Caco-2 (cell line): ENCODE data around the gene ATG16L2. TPM values are rescaled to one million over a fixed set of nuclear protein-coding genes. Genes with fewer than 3 reads are reported as not detected.
A peak's percentile ranks its signal among the peaks of the same experiment; 100 is the strongest.

ENCODE experiments used
- BruUV-seq: library from RNA; stranded (reverse); fragments of 400-500 nt; replicated peaks from 2 replicates; lab custom pipeline; 2021; lab: Mats Ljungman, UMichigan
- CTCF ChIA-PET: fragments of 300-600 bp; sonication (Branson Sonifier 250); formaldehyde crosslinking; loops from one replicate; lab custom pipeline; 2022; ENCODE audit warnings: antibody characterized with exemption; lab: Charles Lee
- POLR2A ChIA-PET: fragments of 300-600 bp; sonication (Branson Sonifier 250); formaldehyde crosslinking; loops from one replicate; lab custom pipeline; 2022; ENCODE audit warnings: antibody characterized with exemption; lab: Charles Lee
- DNase-seq, 2 experiments: peaks; one replicate each; pipeline versions ENCODE4 v3.0.0 to v3.0.0-alpha.2; 2020 to 2022
- H3K27me3 ChIP-seq: replicated peaks from 2 replicates; pipeline ENCODE4 v1.6.0; 2011; ENCODE audit warnings: low read length; ENCODE audit not compliant: control insufficient read depth, insufficient read depth
- H3K36me3 ChIP-seq: 2 replicates; pipeline ENCODE4 v1.5.1; 2011; ENCODE audit warnings: low read length; ENCODE audit not compliant: control insufficient read depth, insufficient read depth
- H3K4me1 ChIP-seq: fragments of 250-450 bp; sonication (Bioruptor Pico); 2 replicates; pipeline ENCODE4 v1.5.1; 2020; ENCODE audit warnings: mild to moderate bottlenecking
- H3K4me3 ChIP-seq: 2 replicates; pipeline ENCODE4 v1.5.1; 2011; ENCODE audit warnings: low read depth, mild to moderate bottlenecking, control low read depth, low read length
- H3K9me3 ChIP-seq: fragments of 250-450 bp; sonication (Bioruptor Pico); 2 replicates; pipeline ENCODE4 v1.5.1; 2020; ENCODE audit warnings: mild to moderate bottlenecking, moderate library complexity
- H3K27ac Mint-ChIP-seq: one replicate; pipeline ENCODE4 v1.8.0; 2022; ENCODE audit warnings: mixed read lengths; ENCODE audit not compliant: unreplicated experiment
- H3K27me3 Mint-ChIP-seq: one replicate; pipeline ENCODE4 v1.8.0; 2022; ENCODE audit warnings: mixed read lengths; ENCODE audit not compliant: insufficient read depth, unreplicated experiment
- H3K36me3 Mint-ChIP-seq: one replicate; pipeline ENCODE4 v1.8.0; 2022; ENCODE audit warnings: mild to moderate bottlenecking, mixed read lengths; ENCODE audit not compliant: insufficient read depth, unreplicated experiment
- H3K4me1 Mint-ChIP-seq: one replicate; pipeline ENCODE4 v1.8.0; 2022; ENCODE audit warnings: low read depth, mixed read lengths; ENCODE audit not compliant: unreplicated experiment
- H3K4me3 Mint-ChIP-seq: one replicate; pipeline ENCODE4 v1.8.0; 2022; ENCODE audit warnings: mild to moderate bottlenecking, moderate library complexity, mixed read lengths; ENCODE audit not compliant: unreplicated experiment
- H3K9me3 Mint-ChIP-seq: one replicate; pipeline ENCODE4 v1.8.0; 2022; ENCODE audit warnings: mixed read lengths; ENCODE audit not compliant: unreplicated experiment
- intact Hi-C: fragments of 100-400 bp; cut with micrococcal nuclease; formaldehyde crosslinking; loops from one replicate; pipeline ENCODE4 v1.10.0; 2022; ENCODE audit not compliant: unreplicated experiment
- total RNA-seq: library from RNA; stranded (reverse); gene quantifications from 2 replicates; pipeline ENCODE4 v1.2.3, GENCODE V29; 2022
- TF ChIP-seq, protein P1 (sequence below), 2 experiments: fragments of 200-600 bp in 1 of 2; IDR thresholded peaks; 1 replicate in 1 of 2; 2 replicates in 1 of 2; pipeline versions ENCODE4 v1.5.1 to v1.8.0; 2011 to 2022; ENCODE audit warnings: antibody characterized with exemption in 1 of 2, control low read depth in 1 of 2, inconsistent platforms in 1 of 2, low read depth in 1 of 2, low read length in 1 of 2, mild to moderate bottlenecking in 1 of 2, moderate library complexity in 1 of 2; ENCODE audit not compliant: insufficient read depth in 1 of 2, severe bottlenecking in 1 of 2, unreplicated experiment in 1 of 2

The ATG16L2 gene
- total RNA-seq, 1 experiment from 2014 or later: 19.3 TPM

DNA sequence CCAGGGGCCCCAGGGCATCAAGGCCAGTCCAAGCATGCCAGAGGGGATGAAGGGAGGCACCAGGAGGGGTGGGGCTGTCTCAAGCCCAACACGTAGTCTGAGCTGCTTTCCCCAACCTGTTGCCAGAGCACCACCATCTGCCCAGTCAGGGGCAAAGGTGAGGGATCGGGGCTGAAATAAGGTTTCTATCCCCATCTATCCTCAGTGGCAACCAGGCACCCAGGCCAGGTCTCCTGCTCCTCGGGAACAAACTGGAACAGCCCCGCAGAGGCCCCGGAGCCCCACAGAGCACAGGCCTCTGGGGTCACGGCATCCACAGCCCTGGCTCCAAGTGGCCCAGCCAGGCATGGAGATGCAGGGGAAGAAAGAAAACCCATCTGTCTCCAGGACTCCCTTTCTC lies 39.7 kb upstream of the ATG16L2 start:
- no peak overlapping the region for H3K4me3 Mint-ChIP-seq
- Histone ChIP-seq H3K27me3 (no peaks in the 10 kb centered on the region), H3K36me3 (peaks cover 37% of the 10 kb centered on the region), H3K9me3 (no peaks in the 10 kb centered on the region), H3K4me3 (no peak overlapping the region), H3K4me1 (peaks cover 39% of the 10 kb centered on the region)
- no peaks in the 10 kb centered on the region for H3K27me3 Mint-ChIP-seq
- POLR2A ChIA-PET: interaction anchor here (4.2 kb wide), 1 partner anchor 12 kb away, joined by 33 read pairs; no protein-coding TSS in a partner anchor
- CTCF ChIA-PET: interaction anchor here (1.4 to 1.6 kb wide), 2 partner anchors 38 to 71 kb away, joined by 3 read pairs; no protein-coding TSS in a partner anchor
- peaks cover 51% of the 10 kb centered on the region for H3K36me3 Mint-ChIP-seq
- BruUV-seq: no TSS peak
- TF ChIP-seq, protein P1, sequence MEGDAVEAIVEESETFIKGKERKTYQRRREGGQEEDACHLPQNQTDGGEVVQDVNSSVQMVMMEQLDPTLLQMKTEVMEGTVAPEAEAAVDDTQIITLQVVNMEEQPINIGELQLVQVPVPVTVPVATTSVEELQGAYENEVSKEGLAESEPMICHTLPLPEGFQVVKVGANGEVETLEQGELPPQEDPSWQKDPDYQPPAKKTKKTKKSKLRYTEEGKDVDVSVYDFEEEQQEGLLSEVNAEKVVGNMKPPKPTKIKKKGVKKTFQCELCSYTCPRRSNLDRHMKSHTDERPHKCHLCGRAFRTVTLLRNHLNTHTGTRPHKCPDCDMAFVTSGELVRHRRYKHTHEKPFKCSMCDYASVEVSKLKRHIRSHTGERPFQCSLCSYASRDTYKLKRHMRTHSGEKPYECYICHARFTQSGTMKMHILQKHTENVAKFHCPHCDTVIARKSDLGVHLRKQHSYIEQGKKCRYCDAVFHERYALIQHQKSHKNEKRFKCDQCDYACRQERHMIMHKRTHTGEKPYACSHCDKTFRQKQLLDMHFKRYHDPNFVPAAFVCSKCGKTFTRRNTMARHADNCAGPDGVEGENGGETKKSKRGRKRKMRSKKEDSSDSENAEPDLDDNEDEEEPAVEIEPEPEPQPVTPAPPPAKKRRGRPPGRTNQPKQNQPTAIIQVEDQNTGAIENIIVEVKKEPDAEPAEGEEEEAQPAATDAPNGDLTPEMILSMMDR (IDR thresholded peaks at IDR 0.05; ENCODE audit: insufficient read depth in 1 of 2, low read depth in 1 of 2, low read length in 1 of 2, severe bottlenecking in 1 of 2, unreplicated experiment in 1 of 2): no peak
- intact Hi-C loops: no loop called here
- H3K27ac Mint-ChIP-seq: no peak overlapping the region
- no peaks in the 10 kb centered on the region for H3K9me3 Mint-ChIP-seq
- DNase-seq: peak in 1 of 2 experiments; percentile 38
- peaks cover 54% of the 10 kb centered on the region for H3K4me1 Mint-ChIP-seq

DNA sequence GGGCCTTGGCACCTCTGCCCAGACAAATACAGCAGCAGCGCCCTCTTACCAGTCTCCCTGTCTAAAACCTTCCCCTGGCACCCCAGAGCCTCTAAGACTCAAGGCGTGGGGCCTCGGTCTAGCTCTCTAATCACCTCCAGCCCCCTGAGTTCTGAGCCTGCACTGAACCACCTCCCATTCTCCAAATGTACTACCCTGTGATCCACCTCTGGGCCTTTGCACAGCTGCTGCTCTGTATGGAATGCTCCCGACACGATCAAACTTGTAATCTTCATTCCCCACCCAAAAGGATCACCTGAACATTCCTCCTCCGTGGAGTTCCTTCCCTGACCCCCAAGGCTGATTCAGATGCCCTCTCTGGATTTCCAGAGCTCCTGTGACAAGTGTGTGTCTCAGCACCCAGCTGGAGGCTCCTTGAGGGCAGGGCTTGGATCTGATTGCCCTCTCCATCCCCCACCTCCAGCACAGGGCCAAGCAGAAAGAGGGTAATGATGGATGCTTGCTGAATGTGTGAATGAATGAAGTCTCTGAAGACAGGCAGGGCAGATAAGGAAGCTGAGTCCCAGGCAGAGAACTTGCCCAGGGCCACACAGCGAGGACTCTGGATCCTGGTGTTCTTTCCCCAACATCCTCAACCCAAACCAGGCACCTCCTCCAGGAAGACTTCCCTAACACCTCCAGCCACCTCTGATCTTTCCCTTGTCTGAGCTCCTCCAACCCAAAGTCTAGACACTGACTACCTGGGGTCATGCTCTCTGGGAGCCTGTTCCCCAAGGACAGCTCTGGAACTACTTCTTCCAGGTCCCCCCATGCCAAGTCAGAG lies 38.7 kb upstream of the ATG16L2 start:
- H3K4me1 ChIP-seq: peaks cover 49% of the 10 kb centered on the region

More for the DNA sequence above, 38.7 kb upstream of the ATG16L2 start:
- no peak overlapping the region for H3K4me3 ChIP-seq
- no TSS peak for BruUV-seq
- TF ChIP-seq, protein P1 (IDR thresholded peaks at IDR 0.05; ENCODE audit: insufficient read depth in 1 of 2, low read depth in 1 of 2, low read length in 1 of 2, severe bottlenecking in 1 of 2, unreplicated experiment in 1 of 2): no peak
- Mint-ChIP-seq H3K4me3 (no peak overlapping the region), H3K27me3 (no peaks in the 10 kb centered on the region), H3K4me1 (peaks cover 60% of the 10 kb centered on the region), H3K27ac (peak overlapping the region; percentile 37), H3K9me3 (no peaks in the 10 kb centered on the region), H3K36me3 (peaks cover 52% of the 10 kb centered on the region)
- CTCF ChIA-PET: interaction anchor here (1.4 to 7.9 kb wide), 3 partner anchors 11 to 37 kb away, joined by 3 to 74 read pairs (median 13); partner anchors contain the start of gene STARD10
- H3K36me3 ChIP-seq: peaks cover 43% of the 10 kb centered on the region
- POLR2A ChIA-PET: interaction anchor here (0.6 to 4.2 kb wide), 3 partner anchors 11 to 50 kb away, joined by 3 to 33 read pairs (median 3); no protein-coding TSS in a partner anchor
- no peaks in the 10 kb centered on the region for H3K9me3 ChIP-seq
- intact Hi-C loops: loop anchor here (5.0 kb wide), 1 partner anchor 37 kb away; the partner anchor contains the start of gene ATG16L2
- no peak for DNase-seq
- no peaks in the 10 kb centered on the region for H3K27me3 ChIP-seq
